ENCODE measurements around the gene MMP24. TPM values are rescaled to one million over a fixed set of nuclear protein-coding genes. Genes with fewer than 3 reads are reported as not detected.
"Not testable (repeated sequence)": the region's sequence is repeated elsewhere in the genome, so short reads cannot be mapped to it uniquely, and the experiment has no call there.

The MMP24 gene
- total and polyA plus RNA-seq, 2 experiments from 2014 or later, result 2.0 to 27.3 TPM

GRCh38 chr20:35201467-35201866 is 25.0 kb upstream of the MMP24 start:
- H3K27me3 Mint-ChIP-seq (ENCODE audit: insufficient read depth, low read depth, poor library complexity); H3K9me2 ChIP-seq (ENCODE audit: insufficient read depth); H3K4me1 Mint-ChIP-seq; H3K27ac Mint-ChIP-seq; DNase-seq (ENCODE audit: low spot score); H3K4me2 ChIP-seq; H3F3A ChIP-seq (replicated peaks; ENCODE audit: low read depth); H3K79me2 ChIP-seq (replicated peaks; ENCODE audit: insufficient read depth); H3K27me3 ChIP-seq (ENCODE audit: insufficient read depth); H3K27ac ChIP-seq (ENCODE audit: low read depth); H2AFZ ChIP-seq; H3K4me3 ChIP-seq; ATAC-seq; H3K36me3 ChIP-seq (ENCODE audit: insufficient read depth); H3K4me1 ChIP-seq (ENCODE audit: insufficient read depth); H3K4me3 Mint-ChIP-seq; H4K20me1 ChIP-seq (replicated peaks; ENCODE audit: insufficient read depth): not testable (repeated sequence)
- H3K36me3 Mint-ChIP-seq (ENCODE audit: low read depth), result peaks cover 13% of the 10 kb centered on the region; the same call in 2 of the 3 replicates
- peaks cover 34% of the 10 kb centered on the region for H3K9me3 Mint-ChIP-seq

GRCh38 chr20:35206802-35207201 is 19.7 kb upstream of the MMP24 start:
- Histone ChIP-seq H3K27ac (ENCODE audit: low read depth) (no peak overlapping the region), H4K20me1 (replicated peaks; ENCODE audit: insufficient read depth) (no peaks in the 10 kb centered on the region), H3K9me2 (ENCODE audit: insufficient read depth) (no peaks in the 10 kb centered on the region), H2AFZ (no peak overlapping the region), H3F3A (replicated peaks; ENCODE audit: low read depth) (no peaks in the 10 kb centered on the region), H3K4me1 (ENCODE audit: insufficient read depth) (no peaks in the 10 kb centered on the region), H3K36me3 (ENCODE audit: insufficient read depth) (no peaks in the 10 kb centered on the region), H3K4me3 (no peak overlapping the region), H3K27me3 (ENCODE audit: insufficient read depth) (no peaks in the 10 kb centered on the region), H3K79me2 (replicated peaks; ENCODE audit: insufficient read depth) (no peaks in the 10 kb centered on the region), H3K4me2 (no peak overlapping the region)
- H3K4me1 Mint-ChIP-seq, result no peaks in the 10 kb centered on the region
- H3K9me3 Mint-ChIP-seq, result no peaks in the 10 kb centered on the region; the same call in 2 of the 3 replicates
- DNase-seq (ENCODE audit: low spot score) (no peak), ATAC-seq (no peak)
- no peak overlapping the region for H3K4me3 Mint-ChIP-seq
- H3K36me3 Mint-ChIP-seq (ENCODE audit: low read depth), result no peaks in the 10 kb centered on the region
- no peak overlapping the region for H3K27ac Mint-ChIP-seq
- no peaks in the 10 kb centered on the region for H3K27me3 Mint-ChIP-seq (ENCODE audit: insufficient read depth, low read depth, poor library complexity)
- TF ChIP-seq ZNF114 (CRISPR knock-in tag; IDR thresholded peaks at IDR 0.05), result no peak
- no peak for TF ChIP-seq JUNB (IDR thresholded peaks at IDR 0.05; ENCODE audit: unreplicated experiment)
- no peak for TF ChIP-seq POLR2AphosphoS5 (IDR thresholded peaks at IDR 0.05; ENCODE audit: low read depth)
- no peak for TF ChIP-seq CTCF (conservative IDR thresholded peaks at IDR 0.05; ENCODE audit: low read depth in 2 of 2)
- no peak for TF ChIP-seq CREB1 (CRISPR knock-in tag; IDR thresholded peaks at IDR 0.05; ENCODE audit: low read depth)
- TF ChIP-seq NANOG (IDR thresholded peaks at IDR 0.05; ENCODE audit: borderline replicate concordance), result no peak
- TF ChIP-seq ZNF331 (CRISPR knock-in tag; IDR thresholded peaks at IDR 0.05; ENCODE audit: low read depth), result no peak
- TF ChIP-seq ZNF462 (CRISPR knock-in tag; IDR thresholded peaks at IDR 0.05), result no peak

Measured in GM23338 (cell line).